Activated gamma-delta T cell treated with Interleukin-2 at 50 U/mL for 16 hours (primary cell): ENCODE measurements around the gene SDSL.

ENCODE experiments used
- DNase-seq: peaks from one replicate; pipeline ENCODE4 v3.0.0-alpha.2; 2020

The SDSL gene

DNA sequence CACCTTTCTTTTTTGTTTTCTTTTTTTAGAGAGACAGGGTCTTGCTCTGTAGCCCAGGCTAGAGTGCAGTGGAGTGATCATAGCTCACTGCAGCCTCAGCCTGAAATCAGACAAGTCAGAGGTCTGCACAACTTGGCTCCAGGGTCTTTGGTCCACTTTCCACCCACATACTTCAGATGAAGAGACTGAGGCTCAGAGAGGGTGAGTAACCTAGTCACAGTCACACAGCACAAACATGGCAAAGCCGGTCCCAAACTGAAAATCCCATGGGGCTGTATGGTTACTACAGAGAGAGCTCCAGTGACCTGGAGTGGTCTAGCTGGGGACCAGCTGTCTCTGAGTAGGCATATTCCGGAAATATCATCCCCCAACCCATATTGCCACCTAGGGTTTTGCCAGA is 30.3 kb downstream of the SDSL start:
- DNase-seq, result no peak

DNA sequence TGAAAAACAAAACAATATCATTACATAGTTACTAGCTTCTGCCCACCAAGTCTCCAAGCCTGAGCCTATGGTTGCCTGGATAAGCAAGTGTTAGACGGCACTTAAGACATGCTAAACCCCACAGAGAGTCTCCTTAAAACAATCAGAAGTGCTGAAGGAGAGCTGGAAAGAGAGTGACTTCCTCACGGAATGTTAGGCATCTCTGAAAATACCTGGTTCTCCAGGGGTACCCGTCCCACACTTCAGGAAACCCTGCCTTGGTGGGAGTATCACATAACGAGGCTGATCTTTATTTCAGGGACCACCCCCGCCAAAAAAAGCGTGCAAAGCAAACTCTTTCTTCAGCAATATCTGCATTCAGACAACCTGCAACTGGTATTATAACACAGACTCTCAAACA is 31.1 kb downstream of the SDSL start:
- no peak for DNase-seq

GRCh38 chr12:113456199-113456598 is 34.0 kb downstream of the SDSL start:
- no peak for DNase-seq

DNA sequence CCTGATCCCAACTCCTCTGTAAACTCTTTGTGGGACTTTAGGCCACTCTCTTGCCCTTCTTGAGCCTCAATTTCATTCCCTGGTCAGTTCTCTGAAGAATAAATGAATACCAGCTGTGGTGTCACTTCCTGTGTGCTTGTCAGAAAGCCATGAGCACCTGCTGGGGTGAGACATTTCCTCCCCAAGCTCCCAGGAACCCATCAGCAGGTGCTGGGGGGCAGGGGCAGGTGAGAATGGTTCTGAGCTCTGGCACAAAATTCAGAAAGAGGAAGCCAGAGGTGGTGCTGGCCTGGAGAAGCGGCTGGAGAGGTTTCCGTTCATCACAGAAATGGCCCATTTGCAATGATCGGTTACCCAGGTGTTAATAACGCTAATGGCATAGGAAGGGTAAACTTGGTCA is 34.6 kb downstream of the SDSL start:
- DNase-seq, result no peak

GRCh38 chr12:113457185-113457584 is 35.0 kb downstream of the SDSL start:
- no peak for DNase-seq

- DNase-seq, result no peak
Measured at GRCh38 chr12:113457710-113458109, 35.5 kb downstream of the SDSL start.

GRCh38 chr12:113459981-113460380 is 37.8 kb downstream of the SDSL start:
- DNase-seq, result no peak

DNA sequence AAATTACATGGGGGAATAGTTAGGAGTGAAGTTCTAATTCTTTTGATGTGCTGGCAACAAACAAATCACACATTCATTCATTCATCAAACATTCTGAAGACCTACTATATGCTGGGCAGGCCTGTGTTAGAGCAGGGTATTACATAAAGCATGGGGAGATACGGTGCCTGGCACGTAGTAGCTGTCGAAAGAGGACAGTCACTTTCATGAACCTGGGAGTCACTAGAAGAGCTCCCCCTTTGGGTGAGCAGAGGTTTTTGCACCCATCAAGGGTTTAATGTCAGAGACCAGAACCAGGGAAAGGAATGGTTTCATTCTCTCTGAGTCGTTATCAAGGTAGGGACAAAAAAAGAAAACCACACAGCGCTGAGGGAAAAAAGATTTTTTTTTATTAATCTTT is 39.5 kb downstream of the SDSL start:
- DNase-seq, result no peak

- peak; percentile 57 for DNase-seq
Measured at GRCh38 chr12:113462117-113462774, 40.1 kb downstream of the SDSL start.

DNA sequence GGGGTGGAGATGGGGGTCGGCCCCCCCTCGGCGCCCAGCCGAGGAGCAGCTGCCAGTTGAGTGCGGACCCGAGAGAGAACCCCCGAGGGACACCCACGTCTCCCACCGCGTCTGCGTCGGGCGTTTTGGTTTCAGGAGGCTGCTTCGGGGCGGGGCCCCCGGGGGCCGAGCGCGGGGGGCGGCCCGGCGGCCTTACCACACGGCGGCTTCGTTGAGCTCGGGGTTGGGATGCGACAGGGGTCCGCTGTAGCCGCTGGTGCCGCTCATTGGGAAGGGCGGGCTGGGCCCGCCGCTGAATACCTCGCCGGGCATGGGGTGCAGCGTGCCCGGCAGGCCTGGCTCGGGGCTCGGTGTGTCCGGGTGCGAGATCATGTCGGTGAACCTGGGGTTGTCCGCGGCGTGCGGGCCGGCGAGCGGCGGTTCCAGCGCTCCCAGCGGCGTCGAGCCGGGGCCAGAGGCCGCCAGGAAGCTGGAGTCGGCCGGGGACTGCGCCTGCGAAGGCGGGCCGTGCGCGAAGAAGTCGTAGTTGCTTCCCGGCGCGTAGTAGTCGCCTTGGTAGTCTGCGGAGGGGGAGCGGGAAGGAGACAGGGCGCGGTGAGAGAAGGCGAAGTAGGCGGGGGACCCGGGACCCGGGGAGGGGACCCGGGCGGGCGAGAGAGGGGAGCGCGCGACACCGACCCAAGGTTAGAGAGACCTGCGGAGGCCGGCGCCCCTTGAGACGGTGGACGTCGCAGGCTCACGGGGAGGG is 41.0 kb downstream of the SDSL start:
- no peak for DNase-seq

DNA sequence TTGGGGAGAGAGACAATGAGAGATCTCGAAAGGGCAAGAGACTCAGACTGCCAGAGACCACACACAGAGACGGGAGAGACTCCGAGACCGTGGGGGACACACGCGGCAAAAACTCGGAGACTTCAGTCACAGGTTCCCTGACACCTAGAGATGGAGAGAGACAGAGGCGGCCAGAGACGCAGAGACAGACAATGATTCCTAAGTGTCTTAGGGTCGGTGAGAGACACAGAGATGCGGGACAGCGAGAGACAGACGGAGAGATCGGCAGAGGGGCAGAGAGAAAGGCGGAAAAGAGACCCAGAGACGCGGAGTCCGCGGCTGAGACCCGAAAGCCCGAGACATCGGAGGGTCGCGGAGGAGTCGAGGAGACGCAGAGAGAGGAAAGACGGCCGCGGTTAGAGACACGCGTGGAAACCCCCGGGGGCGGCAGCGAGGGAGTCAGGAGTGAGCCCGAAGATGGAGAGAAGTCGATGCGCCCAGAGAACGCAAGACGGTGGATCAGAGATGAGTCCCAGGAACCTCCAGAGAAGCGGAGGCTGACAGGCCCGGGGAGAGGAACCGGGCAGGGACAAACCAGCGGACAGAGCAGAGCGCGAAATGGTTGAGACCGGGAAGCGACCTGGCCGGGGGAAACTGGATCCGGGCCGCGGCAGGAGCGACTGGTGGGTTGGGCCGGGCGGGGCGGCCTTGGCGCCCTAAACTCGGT is 41.7 kb downstream of the SDSL start:
- DNase-seq, result no peak

GRCh38 chr12:113464452-113464775 is 42.2 kb downstream of the SDSL start:
- no peak for DNase-seq

- DNase-seq, result no peak
Measured at GRCh38 chr12:113464852-113465719, 42.9 kb downstream of the SDSL start.

DNA sequence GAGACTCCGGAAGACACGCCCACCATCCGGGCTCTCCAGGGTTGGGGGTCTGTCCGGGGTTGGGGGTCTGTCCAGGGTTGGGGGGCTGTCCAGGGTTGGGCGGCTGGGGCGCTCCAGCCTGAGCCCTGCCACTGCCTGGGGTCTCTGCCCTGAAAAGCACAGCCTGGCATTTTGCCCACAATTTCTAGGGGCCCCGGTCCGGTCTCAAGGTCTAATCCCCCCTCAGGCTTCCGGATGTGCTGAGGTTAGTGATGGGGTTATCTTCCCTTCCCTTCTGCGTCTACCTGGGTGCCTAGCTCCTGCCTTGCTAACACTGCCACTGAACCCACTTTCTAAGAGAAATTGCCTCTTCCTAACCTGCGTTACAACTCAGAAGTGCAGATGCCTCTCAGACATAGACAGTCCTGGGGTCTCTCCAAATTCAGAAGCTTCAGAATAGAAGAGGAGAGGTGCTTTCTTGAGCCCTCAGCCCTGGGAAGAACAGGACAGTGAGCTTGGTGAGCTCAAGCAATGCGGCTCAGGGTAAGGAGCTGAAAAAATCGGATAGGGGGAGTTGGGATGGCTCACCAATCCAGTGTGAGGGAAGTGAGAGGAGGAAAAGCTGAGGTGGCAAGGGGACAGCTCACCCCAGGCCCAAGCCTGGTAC is 43.8 kb downstream of the SDSL start:
- DNase-seq, result no peak

- DNase-seq, result no peak
Measured at GRCh38 chr12:113466454-113467141, 44.4 kb downstream of the SDSL start.

DNA sequence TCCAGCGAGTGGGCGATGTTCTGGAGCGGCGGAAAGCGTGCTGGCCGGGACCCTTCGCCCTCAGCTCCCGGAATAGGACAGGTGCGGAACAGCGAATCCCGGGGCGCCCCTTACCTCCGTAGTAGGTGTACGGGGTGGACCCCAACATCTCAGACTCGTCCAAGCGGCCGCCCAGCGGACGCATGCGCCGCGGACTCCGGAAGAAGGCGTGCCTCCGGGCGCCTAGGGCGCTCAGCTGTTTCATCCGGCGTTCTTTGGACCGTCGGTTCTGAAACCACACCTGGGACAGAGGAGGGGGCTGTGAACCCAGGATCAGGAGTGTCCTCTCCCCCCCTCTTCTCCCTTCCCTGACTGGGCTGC is 44.9 kb downstream of the SDSL start:
- DNase-seq, result no peak

- DNase-seq, result no peak
Measured at GRCh38 chr12:113467502-113468364, 45.6 kb downstream of the SDSL start.

DNA sequence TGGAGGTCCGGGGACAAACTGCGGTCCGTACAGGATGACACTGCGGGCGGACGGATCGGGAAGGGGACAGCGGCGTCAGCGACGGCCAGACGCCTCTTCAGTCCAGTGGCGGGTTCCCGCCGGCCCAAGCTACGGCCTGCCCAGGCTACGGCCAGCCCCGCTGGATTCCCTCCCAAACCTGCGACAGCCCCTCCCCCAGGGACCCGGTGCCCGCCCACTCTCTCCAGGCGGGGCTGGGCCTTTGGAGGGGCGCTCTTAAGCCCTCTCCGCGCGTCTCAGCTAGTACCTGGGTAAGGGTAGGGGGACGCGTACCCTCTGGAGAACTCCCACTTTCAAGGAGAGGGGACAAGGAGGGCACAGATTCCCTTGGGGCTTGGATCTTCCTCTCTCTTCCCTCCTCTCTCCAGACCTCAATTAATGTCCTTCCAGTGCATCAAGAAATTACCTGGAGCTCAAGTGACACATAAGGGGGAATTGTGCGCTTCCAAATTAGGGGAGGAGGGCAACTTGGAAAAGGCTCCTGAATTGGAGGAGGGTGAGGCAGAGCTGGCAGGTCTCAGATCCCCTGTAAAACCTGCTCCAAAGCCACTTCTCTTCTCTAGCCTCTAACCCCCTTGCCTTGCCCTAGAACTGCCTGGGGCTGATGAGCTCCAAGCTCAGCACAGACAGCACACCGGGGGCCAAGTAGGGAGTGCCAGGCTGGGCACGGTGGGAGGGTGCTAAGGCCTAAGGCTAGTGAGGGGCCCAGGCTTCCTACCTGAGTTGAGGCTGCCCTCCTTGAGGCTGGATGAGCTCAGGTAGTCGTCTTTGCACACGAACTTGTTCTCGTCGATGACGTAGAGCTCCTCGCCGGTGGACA is 46.4 kb downstream of the SDSL start:
- DNase-seq, result no peak

DNA sequence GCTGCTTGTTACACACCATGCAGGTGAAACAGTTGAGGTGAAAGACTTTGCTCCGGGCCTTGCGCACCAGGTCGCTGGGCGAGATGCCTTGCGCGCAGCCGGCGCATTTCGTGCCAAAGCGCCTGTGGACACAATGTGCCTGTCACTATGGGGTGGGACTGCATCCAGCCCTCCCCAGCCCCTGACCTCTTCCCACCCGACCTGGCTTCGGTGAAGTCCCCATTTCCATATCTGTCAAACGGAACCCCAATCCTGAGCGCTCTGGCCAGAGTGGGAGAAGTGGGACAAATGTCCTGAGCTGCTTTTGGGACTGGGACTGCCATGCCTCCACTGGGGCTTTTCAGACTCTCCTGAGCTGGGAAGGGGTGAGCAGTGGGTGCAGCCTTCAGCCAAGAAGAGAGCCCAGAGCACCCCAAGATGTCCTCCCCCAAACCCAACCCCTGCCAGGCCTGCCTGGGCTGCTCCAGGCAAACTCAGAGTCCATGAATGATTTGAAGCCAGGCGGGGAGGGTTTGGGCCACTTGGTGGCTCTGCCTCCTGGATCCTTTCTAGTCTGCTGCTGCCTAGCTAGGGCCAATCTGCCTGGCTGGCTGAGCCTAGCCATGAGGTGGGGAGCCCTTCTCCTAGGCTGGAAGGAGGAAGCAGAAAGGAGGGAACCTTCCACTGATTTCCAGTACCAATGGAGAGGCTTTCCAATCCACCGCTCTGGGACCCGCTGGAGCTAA is 47.2 kb downstream of the SDSL start:
- no peak for DNase-seq
